H1 (cell line): ENCODE measurements around the gene TLNRD1. TPM values are rescaled to one million over a fixed set of nuclear protein-coding genes. Genes with fewer than 3 reads are reported as not detected.

Source experiments
- CTCF ChIA-PET: fragments of 300-600 bp; sonication (Branson Sonifier 250); formaldehyde crosslinking; loops from one replicate; lab custom pipeline; 2021; ENCODE audit not compliant: partially characterized antibody; lab: Charles Lee
- POLR2A ChIA-PET: fragments of 300-600 bp; sonication (Branson Sonifier 250); formaldehyde crosslinking; loops from one replicate; lab custom pipeline; 2021; ENCODE audit warnings: inconsistent platforms; ENCODE audit not compliant: partially characterized antibody; lab: Charles Lee
- DNase-seq, 2 experiments: peaks; one replicate each; pipeline versions ENCODE4 v3.0.0 to v3.0.0-alpha.2; 2010 to 2022; ENCODE audit warnings: low spot score in 2 of 2, low read depth in 1 of 2, mixed read lengths in 1 of 2
- FAIRE-seq: peaks from 2 replicates; lab custom pipeline; 2011; peaks lifted over from hg19 to GRCh38; lab: Jason Lieb, UNC
- H2AFZ ChIP-seq: 2 replicates; pipeline ENCODE4 v1.8.1; 2012; ENCODE audit warnings: low read length, inconsistent platforms
- H2AK5ac ChIP-seq: 2 replicates; pipeline ENCODE4 v1.6.1; 2013; ENCODE audit warnings: low read depth, low read length
- H2BK120ac ChIP-seq: replicated peaks from 2 replicates; pipeline ENCODE3; 2013; ENCODE audit warnings: low read depth, low read length, inconsistent platforms
- H2BK12ac ChIP-seq: 2 replicates; pipeline ENCODE4 v1.6.1; 2013; ENCODE audit warnings: low read depth, low read length
- H2BK15ac ChIP-seq: 2 replicates; pipeline ENCODE4 v1.6.1; 2013; ENCODE audit warnings: low read length
- H2BK20ac ChIP-seq: 2 replicates; pipeline ENCODE4 v1.6.1; 2013; ENCODE audit warnings: low read length
- H2BK5ac ChIP-seq: 2 replicates; pipeline ENCODE4 v1.6.1; 2013; ENCODE audit warnings: low read depth, low read length
- H3K14ac ChIP-seq: 2 replicates; pipeline ENCODE4 v1.6.1; 2013; ENCODE audit warnings: inconsistent platforms; ENCODE audit not compliant: insufficient read length
- H3K18ac ChIP-seq: 2 replicates; pipeline ENCODE4 v1.6.1; 2013; ENCODE audit warnings: low read length; ENCODE audit errors: extremely low read depth
- H3K23ac ChIP-seq: 2 replicates; pipeline ENCODE4 v1.6.1; 2013; ENCODE audit warnings: inconsistent platforms; ENCODE audit not compliant: insufficient read length
- H3K23me2 ChIP-seq: 2 replicates; pipeline ENCODE4 v1.6.1; 2013; ENCODE audit warnings: low read depth, low read length
- H3K27ac ChIP-seq: 2 replicates; pipeline ENCODE4 v1.6.1; 2011; ENCODE audit warnings: low read depth, low read length, inconsistent platforms
- H3K27me3 ChIP-seq, 4 experiments: replicated peaks in 1 of 4; 1 replicate in 1 of 4; 2 replicates in 3 of 4; pipeline versions ENCODE4 v1.6.1 to v1.8.1; 2011 to 2013; ENCODE audit warnings: low read length in 3 of 4, mild to moderate bottlenecking in 3 of 4, inconsistent platforms in 2 of 4, mixed read lengths in 2 of 4, moderate library complexity in 1 of 4; ENCODE audit not compliant: control insufficient read depth in 3 of 4, insufficient read depth in 3 of 4; ENCODE audit errors: extremely low read depth in 1 of 4
- H3K36me3 ChIP-seq, 4 experiments: 2 replicates each; pipeline versions ENCODE4 v1.6.1 to v1.8.1; 2011 to 2013; ENCODE audit warnings: mild to moderate bottlenecking in 4 of 4, low read length in 3 of 4, moderate library complexity in 2 of 4, control low read depth in 1 of 4, inconsistent platforms in 1 of 4; ENCODE audit not compliant: insufficient read depth in 4 of 4, control insufficient read depth in 2 of 4
- H3K4ac ChIP-seq: replicated peaks from 2 replicates; pipeline ENCODE3; 2013; ENCODE audit warnings: low read length, low read depth, mixed read lengths, inconsistent platforms; ENCODE audit not compliant: insufficient read length
- H3K4me1 ChIP-seq, 4 experiments: replicated peaks in 1 of 4; 1 replicate in 1 of 4; 2 replicates in 3 of 4; pipeline versions ENCODE4 v1.6.1 to v1.8.1; 2011 to 2013; ENCODE audit warnings: low read length in 3 of 4, inconsistent platforms in 2 of 4, mixed read lengths in 1 of 4; ENCODE audit not compliant: insufficient read depth in 4 of 4, control insufficient read depth in 3 of 4
- H3K4me2 ChIP-seq, 2 experiments: 2 replicates each; pipeline versions ENCODE4 v1.6.1 to v1.8.1; 2011 to 2013; ENCODE audit warnings: low read depth in 2 of 2, low read length in 2 of 2, control low read depth in 1 of 2, inconsistent platforms in 1 of 2, mild to moderate bottlenecking in 1 of 2; ENCODE audit not compliant: insufficient read depth in 1 of 2
- H3K4me3 ChIP-seq, 4 experiments: fragments of 200-600, 300-600 bp in 1 of 4; sonication (generic), shearing (Covaris generic), sonication (Bioruptor Twin) in 1 of 4; 2 replicates each; pipeline versions ENCODE4 v1.5.1 to v1.8.1; 2011 to 2016; ENCODE audit warnings: low read length in 4 of 4, low read depth in 3 of 4, control low read depth in 2 of 4, inconsistent platforms in 2 of 4, mild to moderate bottlenecking in 2 of 4, mixed read lengths in 1 of 4, moderate library complexity in 1 of 4; ENCODE audit not compliant: insufficient read depth in 2 of 4; ENCODE audit errors: extremely low read depth in 1 of 4
- H3K56ac ChIP-seq: replicated peaks from 2 replicates; pipeline ENCODE3; 2013; ENCODE audit warnings: low read depth, mild to moderate bottlenecking, mixed read lengths, low read length, inconsistent platforms; ENCODE audit not compliant: insufficient read length
- H3K79me1 ChIP-seq: 2 replicates; pipeline ENCODE4 v1.6.1; 2013; ENCODE audit warnings: low read depth, low read length, control low read depth
- H3K79me2 ChIP-seq, 2 experiments: 2 replicates each; pipeline versions ENCODE4 v1.6.1 to v1.8.1; 2012 to 2013; ENCODE audit warnings: low read length in 2 of 2, mild to moderate bottlenecking in 2 of 2, inconsistent platforms in 1 of 2; ENCODE audit not compliant: insufficient read depth in 2 of 2, control insufficient read depth in 1 of 2
- H3K9ac ChIP-seq, 4 experiments: replicated peaks in 1 of 4; 1 replicate in 1 of 4; 2 replicates in 3 of 4; pipeline versions ENCODE4 v1.6.1 to v1.8.1; 2011 to 2013; ENCODE audit warnings: low read depth in 3 of 4, low read length in 3 of 4, control low read depth in 2 of 4, mild to moderate bottlenecking in 2 of 4, moderate library complexity in 2 of 4, inconsistent platforms in 1 of 4; ENCODE audit errors: extremely low read depth in 1 of 4
- H3K9me3 ChIP-seq, 2 experiments: 2 replicates each; pipeline versions ENCODE4 v1.6.1 to v1.8.1; 2012 to 2013; ENCODE audit warnings: mild to moderate bottlenecking in 2 of 2, moderate library complexity in 2 of 2, control low read depth in 1 of 2, inconsistent platforms in 1 of 2, low read depth in 1 of 2, low read length in 1 of 2, mixed read lengths in 1 of 2; ENCODE audit not compliant: insufficient read depth in 2 of 2
- H4K20me1 ChIP-seq, 2 experiments: replicated peaks in 1 of 2; 2 replicates each; pipeline versions ENCODE3 to v1.8.1; 2011 to 2013; ENCODE audit warnings: inconsistent platforms in 2 of 2, low read length in 2 of 2, mild to moderate bottlenecking in 1 of 2; ENCODE audit not compliant: insufficient read depth in 2 of 2, control insufficient read depth in 1 of 2
- H4K5ac ChIP-seq: 2 replicates; pipeline ENCODE4 v1.6.1; 2013; ENCODE audit warnings: low read length, low read depth, mixed read lengths, inconsistent platforms; ENCODE audit not compliant: insufficient read length
- H4K8ac ChIP-seq: 2 replicates; pipeline ENCODE4 v1.8.0; 2013; ENCODE audit warnings: mild to moderate bottlenecking, moderate library complexity, low read length, inconsistent platforms; ENCODE audit not compliant: insufficient read depth; ENCODE audit errors: extremely low read depth
- H4K91ac ChIP-seq: replicated peaks from 2 replicates; pipeline ENCODE3; 2013; ENCODE audit warnings: low read length, mixed read lengths, inconsistent platforms; ENCODE audit not compliant: insufficient read length
- BCL11A ChIP-seq, 2 experiments: IDR thresholded peaks; one replicate each; pipeline ENCODE4 v1.6.1; 2011; ENCODE audit warnings: low read depth in 2 of 2, low read length in 2 of 2, mild to moderate bottlenecking in 2 of 2
- CBX5 ChIP-seq: fragments of 300-800, 300-1000 bp; sonication (generic); IDR thresholded peaks from 2 replicates; pipeline ENCODE4 v1.7.1; 2016; ENCODE audit warnings: antibody characterized with exemption, low read length, low read depth
- CHD2 ChIP-seq: IDR thresholded peaks from 2 replicates; pipeline ENCODE4 v1.6.1; 2012; ENCODE audit warnings: low read length, improper control_type of control experiment
- EGR1 ChIP-seq: IDR thresholded peaks from 2 replicates; pipeline ENCODE4 v1.6.1; 2011; ENCODE audit warnings: low read depth, low read length, borderline replicate concordance
- POLR2A ChIP-seq, 2 experiments: IDR thresholded peaks; 1 replicate in 1 of 2; 2 replicates in 1 of 2; pipeline ENCODE4 v1.6.1; 2011; ENCODE audit warnings: low read depth in 2 of 2, low read length in 2 of 2, mild to moderate bottlenecking in 2 of 2; ENCODE audit errors: control extremely low read depth in 1 of 2
- POLR2AphosphoS5 ChIP-seq: IDR thresholded peaks from 2 replicates; pipeline ENCODE4 v1.6.1; 2011; ENCODE audit warnings: low read depth, low read length
- RAD21 ChIP-seq, 2 experiments: IDR thresholded peaks in 1 of 2; conservative IDR thresholded peaks in 1 of 2; 2 replicates each; pipeline ENCODE4 v1.6.1; 2011; ENCODE audit warnings: low read depth in 2 of 2, low read length in 2 of 2, improper control_type of control experiment in 1 of 2, inconsistent platforms in 1 of 2, mild to moderate bottlenecking in 1 of 2, moderate library complexity in 1 of 2
- RBBP5 ChIP-seq: IDR thresholded peaks from 2 replicates; pipeline ENCODE4 v1.7.1; 2012; ENCODE audit warnings: low read depth, mild to moderate bottlenecking, inconsistent platforms, low read length, moderate library complexity, borderline replicate concordance
- RXRA ChIP-seq: IDR thresholded peaks from 2 replicates; pipeline ENCODE4 v1.6.1; 2011; ENCODE audit warnings: low read depth, mild to moderate bottlenecking, low read length, moderate library complexity; ENCODE audit not compliant: insufficient read depth
- SP4 ChIP-seq: IDR thresholded peaks from 2 replicates; pipeline ENCODE4 v1.6.1; 2012; ENCODE audit warnings: low read length, inconsistent platforms
- WGBS, 2 experiments: shearing (Covaris generic) in 1 of 2; methylation state at CpG; one replicate each; pipeline versions ENCODE4 v1.1.6 to v1.1.7; 2013 to 2015; ENCODE audit warnings: low lambda C conversion rate in 2 of 2, mixed read lengths in 2 of 2, inconsistent platforms in 1 of 2, low coverage in 1 of 2, missing lambda C conversion rate in 1 of 2; ENCODE audit not compliant: insufficient replicate concordance in 2 of 2, insufficient coverage in 1 of 2, insufficient read length in 1 of 2; ENCODE audit errors: extremely low coverage in 1 of 2, missing lambda C conversion rate in 1 of 2; 5-methylcytosine and 5-hydroxymethylcytosine counted together
- polyA plus RNA-seq, 7 experiments: library from polyadenylated mRNA; depleted of rRNA in 3 of 7; stranded (reverse) in 5 of 7; unstranded in 2 of 7; fragments of >200 nt in 5 of 7; fragments of 200-250 nt in 2 of 7; gene quantifications; 1 replicate in 5 of 7; 2 replicates in 1 of 7; 4 replicates in 1 of 7; pipeline versions ENCODE4 v1.2.1 to v1.2.3, GENCODE V29; 2011 to 2013; ENCODE audit warnings: missing spikeins in 2 of 7, mixed read lengths in 2 of 7
- total RNA-seq: library from RNA; stranded (reverse); fragmentation: NEBNext Ultra II Directional; extraction: Animal tissue kit (Norgen Biotek cat#: 25700); gene quantifications from 2 replicates; pipeline ENCODE4 v1.2.1, GENCODE V29; 2021

TLNRD1 gene
- total and polyA plus RNA-seq, 2 of the 8 experiments (the other 6 are each of a cell fraction or from before 2014, with no cell fraction given), result 12.2 to 20.5 TPM

- CTCF ChIA-PET, result interaction anchor here (0.6 to 1.5 kb wide), 9 partner anchors 11 to 1739 kb away, joined by 3 to 8 read pairs (median 4); partner anchors contain the start of gene CEMIP
- Histone ChIP-seq H3K27me3 (no peaks in the 10 kb centered on the region), H4K8ac (no peak overlapping the region), H2AK5ac (no peak overlapping the region), H2BK15ac (no peak overlapping the region), H3K79me1 (peaks cover 7% of the 10 kb centered on the region), H3K4me1 (peaks cover 4 to 22% (median 9%) of the 10 kb centered on the region in 4 experiments; a peak in 5 of 7 replicates), H2AFZ (no peak overlapping the region), H3K9ac (no peak overlapping the region), H4K20me1 (peaks cover 11 to 15% of the 10 kb centered on the region in 2 experiments), H3K56ac (no peak overlapping the region), H3K4ac (no peak overlapping the region), H2BK120ac (no peak overlapping the region), H4K91ac (no peak overlapping the region), H3K14ac (no peak overlapping the region), H3K23me2 (no peaks in the 10 kb centered on the region), H2BK5ac (no peak overlapping the region), H3K18ac (no peak overlapping the region), H2BK20ac (no peak overlapping the region), H3K4me2 (no peak overlapping the region), H4K5ac (no peak overlapping the region), H3K4me3 (no peak overlapping the region), H2BK12ac (no peak overlapping the region), H3K9me3 (no peaks in the 10 kb centered on the region), H3K36me3 (peaks cover 0 to 15% (median 3%) of the 10 kb centered on the region in 4 experiments; a peak in 4 of 8 replicates), H3K23ac (no peak overlapping the region), H3K27ac (no peak overlapping the region), H3K79me2 (peaks cover 0 to 29% of the 10 kb centered on the region in 2 experiments; a peak in 2 of 4 replicates)
- no peak for TF ChIP-seq BCL11A (IDR thresholded peaks at IDR 0.05; ENCODE audit: low read depth in 2 of 2, low read length in 2 of 2)
- TF ChIP-seq RAD21 (IDR thresholded peaks at IDR 0.05 in 1 of 2, conservative IDR thresholded peaks at IDR 0.05 in 1 of 2; ENCODE audit: low read depth in 2 of 2, low read length in 2 of 2), result no peak
- TF ChIP-seq POLR2A (IDR thresholded peaks at IDR 0.05; ENCODE audit: control extremely low read depth in 1 of 2, low read depth in 2 of 2, low read length in 2 of 2), result no peak
- TF ChIP-seq CBX5, result no peak
- TF ChIP-seq POLR2AphosphoS5, result no peak
- TF ChIP-seq CHD2, result no peak
- TF ChIP-seq EGR1, result no peak
- no peak for TF ChIP-seq RBBP5
- TF ChIP-seq RXRA, result no peak
- TF ChIP-seq SP4, result no peak
- no peak for FAIRE-seq
- POLR2A ChIA-PET, result interaction anchor here (1.7 kb wide), 1 partner anchor 27 kb away, joined by 4 read pairs; no protein-coding TSS in a partner anchor
- no peak for DNase-seq
- WGBS, 2 experiments, result 98% methylated on average over 4 of the region's 4 CpGs; no CpG with 5 or more reads in 1 of the 2 experiments
These were observed 25.8 kb upstream of the TLNRD1 start for GRCh38 chr15:80974914-80975313.
